ENCODE results near the gene FBXL17. TPM values are rescaled to one million over a fixed set of nuclear protein-coding genes. Genes with fewer than 3 reads are reported as not detected.

Gene FBXL17
- total and polyA plus RNA-seq, 2 of the 4 experiments (the other 2 are of a cell fraction), result 3.9 to 8.1 TPM

GRCh38 chr5:108420755-108421154 is 38.9 kb upstream of the FBXL17 start:
- H3K14ac ChIP-seq (replicated peaks; ENCODE audit: low read depth, low read length), result no peak overlapping the region
- TF ChIP-seq POLR2A (IDR thresholded peaks at IDR 0.05; ENCODE audit: low read depth, low read length), result no peak
- POLR2A ChIA-PET (ENCODE audit: unreplicated experiment), result no interaction called here
- H3K36me3 ChIP-seq (ENCODE audit: control insufficient read depth, insufficient read depth, low read length), result no peaks in the 10 kb centered on the region
- H3K9me3 ChIP-seq (ENCODE audit: control insufficient read depth, insufficient read depth, low read length), result no peaks in the 10 kb centered on the region
- H2AK9ac ChIP-seq (replicated peaks; ENCODE audit: low read depth, low read length, poor library complexity), result no peak overlapping the region
- H3K4me3 ChIP-seq (ENCODE audit: insufficient read depth, low read depth, low read length), result no peak overlapping the region
- no peak overlapping the region for H2BK15ac ChIP-seq (ENCODE audit: low read depth, low read length)
- H4K5ac ChIP-seq (ENCODE audit: low read depth, low read length), result no peak overlapping the region
- peak overlapping the region; percentile 26; the same call in 1 of the 2 replicates for H3K4me2 ChIP-seq (ENCODE audit: low read depth, low read length)
- no peak overlapping the region for H4K91ac ChIP-seq (ENCODE audit: insufficient read depth, low read depth, low read length)
- H2AFZ ChIP-seq (replicated peaks; ENCODE audit: low read length, poor library complexity), result no peak overlapping the region
- DNase-seq, result no peak
- H3K18ac ChIP-seq (ENCODE audit: low read depth, low read length), result no peak overlapping the region
- dilution Hi-C loops (cut with HindIII; ENCODE audit: low sequenced_read_pairs, unreplicated experiment) (no loop called here), in situ Hi-C loops (cut with MboI; ENCODE audit: low sequenced_read_pairs) (no loop called here), intact Hi-C loops (cut with micrococcal nuclease) (no loop called here)
- WGBS, 2 experiments (ENCODE audit: extremely low coverage in 2 of 2, insufficient read length in 1 of 2), result no CpG with 5 or more reads among the region's 1 CpG
- no peak for ATAC-seq (ENCODE audit: low read depth)
- H3K9ac ChIP-seq (ENCODE audit: low read depth, low read length), result no peak overlapping the region
- H4K8ac ChIP-seq (ENCODE audit: low read depth in 2 of 2, low read length in 2 of 2), result no peak overlapping the region
- no peaks in the 10 kb centered on the region for H3K9me1 ChIP-seq (ENCODE audit: insufficient read depth, low read length)
- H3K4ac ChIP-seq (ENCODE audit: low read depth, low read length), result no peak overlapping the region
- no peak overlapping the region for H3K56ac ChIP-seq (ENCODE audit: extremely low read depth, insufficient read depth, low read length)
- H4K20me1 ChIP-seq (ENCODE audit: insufficient read depth, low read length), result no peaks in the 10 kb centered on the region
- H3K27me3 ChIP-seq (ENCODE audit: control insufficient read depth, insufficient read depth, low read length), result no peaks in the 10 kb centered on the region
- no peaks in the 10 kb centered on the region for H3K79me1 ChIP-seq (ENCODE audit: low read depth in 1 of 2, low read length in 2 of 2)
- CTCF ChIA-PET, result no interaction called here
- H2BK5ac ChIP-seq (ENCODE audit: low read depth, low read length, poor library complexity, severe bottlenecking), result no peak overlapping the region
- no peak overlapping the region for H2BK120ac ChIP-seq (ENCODE audit: low read depth, low read length)
- BruUV-seq (replicated peaks), result no TSS peak
- H2BK20ac ChIP-seq (ENCODE audit: low read depth, low read length), result no peak overlapping the region
- H3K27ac ChIP-seq (ENCODE audit: insufficient read depth, low read length), result no peak overlapping the region
- no peak overlapping the region for H3K23ac ChIP-seq (ENCODE audit: low read depth, low read length)
- H2AK5ac ChIP-seq (ENCODE audit: low read depth, low read length), result no peak overlapping the region
- H3K4me1 ChIP-seq (ENCODE audit: control insufficient read depth, insufficient read depth, low read length), result no peaks in the 10 kb centered on the region

All from IMR-90 (cell line).